Keratinocyte (primary cell): Measurements from ENCODE around the gene ADAM22.

Experiments used
- CTCF ChIP-seq, 3 experiments: IDR thresholded peaks in 1 of 3; conservative IDR thresholded peaks in 1 of 3; optimal IDR thresholded peaks in 1 of 3; 2 replicates in 2 of 3; 3 replicates in 1 of 3; pipeline versions ENCODE3 to v1.5.1; 2011; ENCODE audit warnings: low read length in 3 of 3, mild to moderate bottlenecking in 3 of 3, moderate library complexity in 2 of 3, control low read depth in 1 of 3, inconsistent platforms in 1 of 3; ENCODE audit not compliant: insufficient read depth in 2 of 3; ENCODE audit errors: extremely low read depth in 1 of 3
- EZH2 ChIP-seq: IDR thresholded peaks from one replicate; pipeline ENCODE4 v1.6.1; 2012; ENCODE audit warnings: inconsistent platforms, mild to moderate bottlenecking, low read length, moderate library complexity

- TF ChIP-seq CTCF (optimal IDR thresholded peaks at IDR 0.05 in 1 of 3, IDR thresholded peaks at IDR 0.05 in 1 of 3, conservative IDR thresholded peaks at IDR 0.05 in 1 of 3; ENCODE audit: extremely low read depth in 1 of 3, insufficient read depth in 2 of 3, low read length in 3 of 3) (no peak), EZH2 (no peak)
Measured at GRCh38 chr7:88224601-88225275, 290.7 kb downstream of the ADAM22 start.
